T47D (cell line): ENCODE measurements around the gene SMG6.

Source experiments
- DNase-seq, 2 experiments: peaks; one replicate each; pipeline versions ENCODE4 v3.0.0 to v3.0.0-alpha.2; 2011 to 2012; ENCODE audit warnings: low read depth in 1 of 2, low spot score in 1 of 2
- JUND ChIP-seq: IDR thresholded peaks from 2 replicates; pipeline ENCODE4 v1.6.1; 2012; ENCODE audit warnings: low read depth
- in situ Hi-C: cut with HindIII; loops from 2 replicates; pipeline ENCODE4 v1.10.0; 2016; ENCODE audit warnings: low sequenced_read_pairs, low pct_unique_long_range_greater_than_20kb

SMG6 gene

GRCh38 chr17:2108170-2108569, 195.4 kb downstream of the SMG6 start:
- in situ Hi-C loops = no loop called here
- DNase-seq = no peak
- TF ChIP-seq JUND = no peak

- no peak for TF ChIP-seq JUND
- in situ Hi-C loops = no loop called here
- no peak for DNase-seq
Measured at GRCh38 chr17:2107506-2107905, 196.1 kb downstream of the SMG6 start.

GRCh38 chr17:2107050-2107449, 196.5 kb downstream of the SMG6 start:
- no peak for TF ChIP-seq JUND
- in situ Hi-C loops = no loop called here
- DNase-seq = no peak

- no peak for DNase-seq
- in situ Hi-C loops = no loop called here
- TF ChIP-seq JUND = no peak
Measured at GRCh38 chr17:2106308-2106955, 197.2 kb downstream of the SMG6 start.

- DNase-seq = no peak
- in situ Hi-C loops = no loop called here
- no peak for TF ChIP-seq JUND
Measured at GRCh38 chr17:2105663-2106062, 197.9 kb downstream of the SMG6 start.

GRCh38 chr17:2102931-2103809, 200.4 kb downstream of the SMG6 start:
- no peak for DNase-seq
- in situ Hi-C loops = no loop called here
- no peak for TF ChIP-seq JUND

GRCh38 chr17:2101448-2102257, 201.9 kb downstream of the SMG6 start:
- TF ChIP-seq JUND = no peak
- in situ Hi-C loops = no loop called here
- DNase-seq = peak; percentile 41 to 95

- in situ Hi-C loops = no loop called here
- no peak for DNase-seq
Measured at GRCh38 chr17:2095536-2095910, 208.1 kb downstream of the SMG6 start.

GRCh38 chr17:2094891-2095535, 208.6 kb downstream of the SMG6 start:
- in situ Hi-C loops = no loop called here
- TF ChIP-seq JUND = no peak
- peak; percentile 39 to 81 for DNase-seq

More at GRCh38 chr17:2095536-2095910, 208.1 kb downstream of the SMG6 start:
- TF ChIP-seq JUND = no peak

GRCh38 chr17:2093349-2093748, 210.2 kb downstream of the SMG6 start:
- TF ChIP-seq JUND = no peak
- no peak for DNase-seq
- in situ Hi-C loops = no loop called here

GRCh38 chr17:2092253-2092652, 211.3 kb downstream of the SMG6 start:
- TF ChIP-seq JUND = no peak
- in situ Hi-C loops = no loop called here
- DNase-seq = no peak

GRCh38 chr17:2090804-2091534, 212.6 kb downstream of the SMG6 start:
- DNase-seq = peak in 1 of 2 experiments; percentile 46
- TF ChIP-seq JUND = no peak
- in situ Hi-C loops = no loop called here
